22Rv1 (cell line): ENCODE measurements around the gene MYO3A.

ENCODE experiments used
- ZFX ChIP-seq: fragments of 450-650 bp; IDR thresholded peaks from 2 replicates; pipeline ENCODE4 v1.6.1; 2017; ENCODE audit warnings: antibody characterized with exemption, borderline replicate concordance
- TF ChIP-seq, protein P1 (sequence below): fragments of 450-650 bp; IDR thresholded peaks from 2 replicates; pipeline ENCODE4 v1.5.1; 2017; ENCODE audit warnings: mild to moderate bottlenecking

DNA sequence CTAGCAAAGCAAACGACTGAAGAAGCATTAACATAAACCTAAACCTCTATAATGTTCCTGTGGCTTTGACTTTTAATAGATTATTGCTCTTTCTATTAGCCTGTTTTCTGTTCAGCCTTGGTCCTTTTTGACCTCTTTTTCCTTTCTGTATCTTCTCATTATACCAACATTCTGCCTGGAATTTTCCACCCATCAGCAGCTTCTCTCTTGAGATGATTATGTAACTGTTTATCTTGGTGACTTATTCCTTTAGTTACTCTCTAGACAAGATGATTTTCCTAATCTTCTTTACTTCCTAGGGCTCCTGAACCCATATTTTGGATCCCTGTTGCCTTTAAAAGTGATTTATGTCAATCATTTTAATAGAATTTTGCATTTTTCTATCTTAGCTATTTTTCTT is 81.1 kb downstream of the MYO3A start:
- TF ChIP-seq, protein P1, sequence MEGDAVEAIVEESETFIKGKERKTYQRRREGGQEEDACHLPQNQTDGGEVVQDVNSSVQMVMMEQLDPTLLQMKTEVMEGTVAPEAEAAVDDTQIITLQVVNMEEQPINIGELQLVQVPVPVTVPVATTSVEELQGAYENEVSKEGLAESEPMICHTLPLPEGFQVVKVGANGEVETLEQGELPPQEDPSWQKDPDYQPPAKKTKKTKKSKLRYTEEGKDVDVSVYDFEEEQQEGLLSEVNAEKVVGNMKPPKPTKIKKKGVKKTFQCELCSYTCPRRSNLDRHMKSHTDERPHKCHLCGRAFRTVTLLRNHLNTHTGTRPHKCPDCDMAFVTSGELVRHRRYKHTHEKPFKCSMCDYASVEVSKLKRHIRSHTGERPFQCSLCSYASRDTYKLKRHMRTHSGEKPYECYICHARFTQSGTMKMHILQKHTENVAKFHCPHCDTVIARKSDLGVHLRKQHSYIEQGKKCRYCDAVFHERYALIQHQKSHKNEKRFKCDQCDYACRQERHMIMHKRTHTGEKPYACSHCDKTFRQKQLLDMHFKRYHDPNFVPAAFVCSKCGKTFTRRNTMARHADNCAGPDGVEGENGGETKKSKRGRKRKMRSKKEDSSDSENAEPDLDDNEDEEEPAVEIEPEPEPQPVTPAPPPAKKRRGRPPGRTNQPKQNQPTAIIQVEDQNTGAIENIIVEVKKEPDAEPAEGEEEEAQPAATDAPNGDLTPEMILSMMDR: no peak
- TF ChIP-seq ZFX: no peak
